H4 (cell line): Measurements from ENCODE around the gene IFNGR2. TPM values are rescaled to one million over a fixed set of nuclear protein-coding genes. Genes with fewer than 3 reads are reported as not detected.
A peak's percentile ranks its signal among the peaks of the same experiment; 100 is the strongest.
"Not testable (repeated sequence)": the region's sequence is repeated elsewhere in the genome, so short reads cannot be mapped to it uniquely, and the experiment has no call there.

Experiments used
- DNase-seq: peaks from one replicate; pipeline ENCODE4 v3.0.0-alpha.2; 2015; ENCODE audit warnings: low spot score
- total RNA-seq: library from RNA; depleted of rRNA; stranded (reverse); fragments of >200 nt; shearing (Covaris generic); gene quantifications from 2 replicates; pipeline ENCODE4 v1.2.3, GENCODE V29; 2014

IFNGR2 gene
- total RNA-seq, 1 experiment from 2014 or later: 103 TPM

DNA sequence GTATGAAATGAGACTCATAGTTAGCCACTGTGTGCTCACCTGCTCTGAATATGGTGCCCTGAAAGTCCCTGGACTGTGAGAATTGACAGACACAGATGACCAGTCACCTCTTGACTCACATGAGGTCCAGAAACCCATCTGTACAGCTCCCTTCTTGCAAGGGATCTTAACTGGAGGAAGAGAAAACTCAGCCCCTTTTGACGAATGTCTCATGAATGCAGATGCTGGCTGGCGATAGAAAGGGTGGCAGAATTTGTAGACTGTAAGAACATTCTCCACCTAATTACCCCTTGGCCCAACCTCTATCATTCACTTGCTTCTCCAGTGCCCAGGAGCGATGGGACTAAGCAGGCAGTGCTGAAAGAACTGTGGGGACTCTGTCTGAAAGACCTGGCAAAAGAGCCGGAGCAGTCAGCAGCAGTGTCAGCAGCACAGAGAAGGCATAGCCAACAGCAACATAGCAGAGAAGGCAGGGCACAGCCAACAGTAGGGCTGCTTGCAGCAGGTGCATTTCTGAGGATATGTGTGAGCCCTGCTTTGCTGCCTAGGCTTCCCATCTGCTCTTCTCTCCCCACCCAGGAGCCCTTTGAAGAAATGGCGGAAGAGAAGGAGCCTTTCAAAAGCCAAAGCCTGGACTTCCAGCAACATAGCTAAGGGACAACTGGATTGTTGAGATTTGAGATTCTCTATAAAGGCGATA is 25.8 kb upstream of the IFNGR2 start:
- DNase-seq: no peak

DNA sequence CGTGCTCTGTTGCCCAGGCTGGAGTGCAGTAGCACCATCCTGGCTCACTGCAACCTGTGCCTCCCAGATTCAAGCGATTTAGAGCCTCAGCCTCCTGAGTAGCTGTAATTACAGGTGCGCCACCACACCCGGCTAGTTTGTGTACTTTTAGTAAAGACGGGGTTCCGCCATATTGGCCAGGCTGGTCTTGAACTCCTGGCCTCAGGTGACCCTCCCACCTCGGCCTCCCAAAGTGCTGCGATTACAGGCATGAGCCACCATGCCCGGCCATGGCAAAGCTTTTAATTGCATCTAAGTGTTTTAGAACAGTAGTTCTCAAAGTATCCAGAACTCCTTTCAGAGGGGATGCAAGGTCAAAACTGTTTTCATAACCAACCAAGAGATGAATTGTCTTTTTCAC is 25.1 kb upstream of the IFNGR2 start:
- DNase-seq: no peak

DNA sequence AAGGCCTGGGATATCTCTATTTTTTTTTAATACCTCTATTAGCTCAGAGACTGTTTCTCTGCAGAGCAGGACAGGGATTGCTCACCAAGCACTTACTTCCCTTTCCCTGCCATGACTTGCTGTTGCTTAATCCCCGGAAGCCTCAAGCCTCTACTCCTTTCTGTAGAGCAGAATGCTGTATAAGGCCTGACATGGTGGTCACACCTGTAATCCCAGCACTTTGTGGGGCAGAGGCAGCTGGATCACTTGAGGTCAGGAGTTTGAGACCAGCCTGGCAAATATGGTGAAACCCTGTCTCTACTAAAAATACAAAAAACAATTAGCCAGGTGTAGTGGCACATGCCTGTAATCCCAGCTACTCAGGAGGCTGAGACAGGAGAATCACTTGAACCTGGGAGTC is 23.3 kb upstream of the IFNGR2 start:
- peak; percentile 72 for DNase-seq

DNA sequence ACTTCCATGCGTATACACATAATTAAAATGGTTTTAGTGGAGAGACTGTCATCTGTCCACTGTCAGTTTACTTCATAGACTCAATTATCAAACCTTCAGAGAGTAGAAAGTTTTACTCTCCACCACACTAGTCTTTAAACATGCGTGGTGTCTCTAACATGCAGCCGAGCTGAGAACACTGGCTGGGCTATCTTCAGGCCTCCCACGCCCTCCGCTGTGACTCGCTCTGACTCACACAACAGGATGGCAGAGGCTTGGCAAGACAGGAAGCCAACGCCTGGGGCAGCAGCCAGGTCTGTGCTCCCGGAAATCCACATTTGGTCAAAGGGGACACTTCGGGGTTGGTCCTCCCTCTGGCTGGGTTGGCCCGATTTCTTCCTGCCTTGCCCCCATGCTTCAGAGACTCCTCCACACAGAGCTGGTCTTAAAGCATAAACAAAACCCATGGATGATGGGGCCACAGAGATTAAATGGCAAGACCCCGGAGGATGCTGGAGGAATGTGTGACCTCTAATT is 22.7 kb upstream of the IFNGR2 start:
- DNase-seq: peak; percentile 99

DNA sequence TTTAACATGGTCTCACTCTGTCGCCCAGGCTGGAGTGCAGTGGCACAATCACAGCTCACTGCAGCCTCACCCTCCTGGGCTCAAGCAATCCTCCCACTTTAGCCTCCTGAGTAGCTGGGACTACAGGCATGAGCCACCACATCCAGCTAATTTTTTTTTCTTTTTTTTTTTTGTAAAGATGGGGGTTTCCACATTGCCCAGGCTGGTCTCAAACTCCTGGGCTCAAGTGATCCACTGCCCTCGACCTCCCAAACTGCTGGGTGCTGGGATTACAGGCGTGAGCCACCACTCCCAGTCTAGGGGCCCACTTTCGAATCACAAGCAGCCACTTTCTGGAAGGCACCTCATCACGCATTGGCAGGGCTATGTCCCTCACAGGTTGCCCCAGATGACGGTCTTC is 21.8 kb upstream of the IFNGR2 start:
- not testable (repeated sequence) for DNase-seq

DNA sequence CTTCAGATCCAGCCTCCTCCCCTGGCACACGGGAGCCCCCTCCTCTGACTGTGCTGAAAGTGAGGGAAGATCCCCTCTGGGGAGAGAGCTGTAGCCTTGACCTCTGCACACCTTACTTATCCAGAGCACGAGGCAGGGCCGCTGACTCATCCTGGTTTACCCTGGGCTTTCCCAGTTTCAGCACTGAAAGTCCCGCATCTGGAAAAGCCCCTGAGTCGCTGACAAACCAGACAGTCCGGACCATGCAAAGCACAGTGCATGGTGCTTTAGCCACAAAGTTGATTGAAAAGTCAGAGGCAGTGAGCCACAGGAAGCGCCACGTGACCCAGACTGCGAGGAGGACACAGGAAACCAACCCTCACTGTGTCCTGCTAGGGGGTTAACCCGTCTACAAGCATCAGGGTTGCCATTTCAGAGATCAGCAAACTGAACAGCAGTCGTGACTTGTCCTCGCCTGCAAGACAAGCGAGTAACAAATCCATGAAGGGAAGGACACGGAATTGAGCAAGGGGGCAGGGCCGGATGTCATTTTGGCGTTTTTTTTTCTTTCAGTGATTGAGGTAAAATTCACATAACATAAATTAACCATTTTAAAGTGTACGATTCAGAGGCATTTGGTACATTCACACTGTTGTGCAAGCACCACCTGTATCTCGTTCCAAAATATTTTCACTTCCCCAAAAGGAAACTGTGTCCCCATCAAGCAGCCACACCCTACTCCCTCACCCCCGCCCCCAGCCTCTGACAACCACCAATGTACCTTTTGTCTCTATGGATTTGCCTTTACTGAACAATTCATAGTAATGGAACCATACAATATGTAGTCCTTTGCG is 19.9 kb upstream of the IFNGR2 start:
- DNase-seq: peak; percentile 87

DNA sequence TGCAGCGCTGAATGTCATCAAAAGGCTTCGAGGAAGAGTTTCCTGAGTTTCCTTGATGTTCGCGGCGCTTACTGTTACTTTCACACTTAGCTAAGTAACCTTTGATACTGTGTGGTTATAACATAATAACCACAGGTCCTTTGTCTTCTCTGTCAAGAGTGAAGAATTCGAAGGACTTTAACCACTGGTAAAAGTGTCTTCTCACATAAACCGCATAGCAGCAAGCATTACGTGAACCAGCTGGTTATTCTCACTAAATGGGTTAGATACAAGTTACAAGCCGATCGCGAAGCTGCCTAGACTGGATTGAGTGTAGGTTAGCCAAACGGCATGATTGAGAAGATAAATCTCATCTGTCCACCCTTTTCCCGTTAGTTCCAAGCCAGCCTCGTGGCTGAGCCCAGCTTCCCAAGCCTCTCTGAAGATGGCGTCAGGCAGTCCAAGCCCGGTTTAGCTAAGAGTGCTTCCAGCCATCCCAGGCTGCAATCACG is 18.3 kb upstream of the IFNGR2 start:
- DNase-seq: no peak

DNA sequence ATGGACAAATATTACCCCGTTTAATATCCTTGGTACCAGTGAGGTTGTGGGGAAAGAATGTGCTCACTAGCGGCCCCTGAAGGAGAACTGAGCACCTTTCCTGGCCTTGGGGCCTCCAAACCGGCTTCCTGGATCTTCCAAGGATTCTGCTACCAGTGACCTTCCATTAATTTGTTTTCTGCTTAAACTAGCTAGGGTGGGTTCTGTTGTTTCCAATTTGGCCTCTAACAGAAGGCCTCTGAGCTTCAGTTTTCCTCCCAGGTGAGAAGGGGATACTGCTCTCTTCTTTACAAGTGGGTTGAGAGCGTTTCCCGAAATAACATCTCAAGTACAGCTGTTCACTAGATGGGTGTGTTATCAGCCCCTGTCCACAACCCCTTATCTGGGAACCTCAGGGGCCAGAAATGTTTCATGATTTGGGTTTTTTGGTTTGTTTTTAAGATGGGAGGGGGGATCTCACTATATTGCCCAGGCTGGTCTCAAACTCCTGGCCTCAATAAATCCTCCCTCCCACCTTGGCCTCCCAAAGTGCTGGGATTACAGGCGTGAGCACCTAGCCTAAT is 16.9 kb upstream of the IFNGR2 start:
- no peak for DNase-seq

DNA sequence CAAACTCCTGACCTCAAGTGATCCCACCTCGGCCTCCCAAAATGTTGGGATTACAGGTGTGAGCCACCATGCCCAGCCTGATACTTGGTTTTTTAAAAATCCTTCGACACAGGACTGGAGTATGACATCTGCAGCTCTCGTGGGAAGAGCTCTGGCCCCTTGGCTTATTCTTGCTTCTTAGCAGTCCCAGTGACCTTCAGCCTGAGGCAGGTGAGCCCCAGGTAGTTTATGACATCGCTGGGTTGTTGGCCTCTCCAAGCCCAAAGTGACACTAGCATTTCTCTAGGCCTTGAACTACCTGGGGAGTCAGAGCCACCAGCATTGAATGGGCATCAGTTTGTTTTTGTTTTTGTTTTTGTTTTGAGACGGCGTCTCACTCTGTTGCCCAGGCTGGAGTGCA is 15.9 kb upstream of the IFNGR2 start:
- DNase-seq: no peak

DNA sequence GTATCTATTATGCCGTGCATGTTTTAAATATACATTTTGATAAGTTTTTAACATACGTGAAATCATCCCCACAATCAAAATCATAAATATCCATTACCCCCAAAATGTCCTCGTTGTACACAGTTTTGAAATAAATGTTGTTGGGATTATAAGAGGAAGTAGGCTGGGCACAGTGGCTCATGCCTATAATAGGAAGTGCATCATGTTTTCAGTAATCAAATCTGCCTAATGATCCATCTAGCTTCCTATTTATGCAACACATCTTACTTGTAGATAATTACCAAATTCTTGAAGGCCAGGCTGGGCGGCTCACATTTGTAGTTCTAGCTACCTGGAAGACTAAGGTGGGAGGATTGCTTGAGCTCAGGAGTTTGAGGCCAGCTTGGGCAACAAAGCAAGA is 15.0 kb upstream of the IFNGR2 start:
- DNase-seq: no peak

DNA sequence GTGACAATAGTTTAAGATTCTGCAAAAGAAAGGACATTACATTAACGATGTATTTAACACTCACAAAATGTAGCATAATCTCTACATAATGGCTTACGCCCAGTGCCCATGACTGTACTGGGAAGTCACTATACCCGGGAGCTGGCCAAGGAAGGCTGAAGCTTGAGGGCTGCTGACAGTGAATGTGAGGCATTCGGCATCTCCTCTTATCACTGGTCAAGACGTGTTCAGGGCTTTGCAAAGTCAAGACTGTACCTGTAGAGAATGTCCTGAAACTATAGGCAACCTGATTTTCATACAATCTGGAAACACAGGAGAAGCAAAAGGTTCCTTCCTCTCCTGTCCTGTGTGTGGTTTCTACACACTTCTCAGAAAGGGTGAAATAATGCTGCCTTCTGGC is 12.7 kb upstream of the IFNGR2 start:
- DNase-seq: no peak

DNA sequence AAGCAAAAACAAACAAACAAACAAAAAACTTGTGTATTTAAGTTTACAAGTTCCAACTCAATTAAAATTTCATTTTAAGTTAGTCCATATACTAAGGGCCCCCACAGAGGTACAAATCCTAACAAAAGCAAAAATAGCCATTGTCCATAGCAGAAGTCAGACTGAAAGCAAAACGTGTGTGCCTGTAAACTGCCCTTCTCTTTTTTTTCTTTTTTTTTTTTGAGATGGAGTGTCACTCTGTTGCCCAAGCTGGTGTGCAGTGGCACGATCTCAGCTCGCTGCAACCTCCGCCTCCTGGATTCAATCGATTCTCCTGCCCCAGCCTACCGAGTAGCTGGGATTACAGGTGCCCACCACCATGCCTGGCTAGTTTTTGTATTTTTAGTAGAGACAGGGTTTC is 11.6 kb upstream of the IFNGR2 start:
- DNase-seq: no peak

DNA sequence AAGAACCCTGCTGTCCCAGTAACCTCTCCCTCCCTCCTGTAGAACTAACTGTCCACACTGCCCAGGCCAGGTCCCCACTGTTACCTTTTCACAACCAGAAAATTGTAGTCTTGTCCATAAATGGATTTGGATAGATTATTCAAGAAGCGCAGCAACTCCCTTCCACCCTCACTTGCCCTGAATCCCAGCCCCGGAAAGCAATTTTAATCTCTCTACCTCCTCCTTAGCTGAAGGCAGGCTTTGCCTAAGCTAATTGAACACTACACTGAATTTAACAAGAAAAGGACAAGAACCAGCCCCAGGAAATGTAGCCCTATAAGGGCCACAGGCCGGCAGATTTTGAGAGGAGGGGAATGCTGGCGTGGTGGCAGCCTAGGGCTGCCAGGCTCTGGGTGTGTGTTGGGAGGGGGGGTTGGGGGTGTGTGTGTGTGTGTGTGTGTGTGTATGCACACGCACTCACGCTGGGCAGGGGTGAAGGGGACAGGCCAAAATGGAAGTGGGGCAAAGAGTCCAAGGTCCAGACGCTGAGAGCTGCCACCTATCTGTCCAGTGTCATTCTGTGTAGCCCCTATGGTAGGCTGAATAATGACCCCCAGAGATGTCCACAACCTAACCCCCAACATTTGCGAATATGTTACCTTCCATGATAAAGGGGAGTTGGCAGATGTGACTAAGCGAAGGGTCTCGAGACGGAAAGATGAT is 10.8 kb upstream of the IFNGR2 start:
- no peak for DNase-seq

DNA sequence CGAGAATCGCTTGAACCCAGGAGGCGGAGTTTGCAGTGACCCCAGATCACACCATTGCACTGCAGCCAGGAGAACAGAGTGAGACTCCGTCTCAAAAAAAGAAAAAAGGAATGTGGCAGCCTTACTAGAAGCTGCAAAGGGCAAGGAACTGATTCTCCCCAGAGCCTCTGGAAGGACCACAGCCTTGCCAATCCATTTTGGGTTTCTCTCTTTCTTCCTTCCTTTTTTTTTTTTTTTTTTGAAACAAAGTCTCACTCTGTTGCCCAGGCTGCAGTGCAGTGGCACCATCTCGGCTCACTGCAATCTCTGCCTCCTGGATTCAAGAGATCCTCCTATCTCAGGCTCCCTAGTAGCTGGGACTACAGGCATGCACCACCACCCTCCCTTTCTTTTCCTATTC is 9.9 kb upstream of the IFNGR2 start:
- no peak for DNase-seq

DNA sequence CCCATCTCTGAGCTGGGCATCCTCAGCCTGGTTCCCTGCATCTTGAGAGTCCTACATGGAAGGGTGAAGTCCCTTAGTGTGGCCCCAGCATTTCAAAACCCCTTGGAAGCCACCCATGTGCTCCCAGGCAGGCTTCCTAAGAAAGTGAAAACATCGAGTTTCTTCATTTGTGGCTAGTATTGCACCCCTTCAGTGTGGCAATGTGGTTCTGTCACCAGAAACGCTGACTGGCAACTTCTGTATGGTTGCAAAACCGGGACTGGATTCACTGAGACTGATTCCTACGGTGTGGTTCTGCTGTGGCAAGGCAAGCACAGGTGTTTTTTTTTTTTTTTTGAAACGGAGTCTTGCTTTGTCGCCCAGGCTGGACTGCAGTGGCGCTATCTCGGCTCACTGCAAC is 9.0 kb upstream of the IFNGR2 start:
- no peak for DNase-seq

DNA sequence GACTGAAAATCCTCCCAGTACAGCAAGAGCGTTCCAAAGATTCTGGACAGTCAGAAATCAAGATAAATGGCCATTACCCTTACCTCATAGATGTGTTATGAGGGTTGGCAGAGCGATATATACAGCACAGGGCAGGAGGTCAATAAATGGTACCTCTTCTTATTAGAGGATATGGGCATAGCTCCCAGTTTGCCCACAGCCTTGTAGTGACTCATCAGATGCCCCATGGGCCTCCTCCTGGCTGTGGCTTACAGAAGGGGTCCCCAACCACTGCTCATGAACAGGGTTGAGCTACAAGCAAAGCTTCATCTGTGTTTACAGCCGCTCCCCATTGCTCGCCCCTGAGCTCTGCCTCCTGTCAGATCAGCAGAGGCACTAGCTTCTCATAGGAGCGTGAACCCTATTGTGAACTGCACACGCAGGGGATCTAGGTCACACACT is 7.3 kb upstream of the IFNGR2 start:
- peak; percentile 90 for DNase-seq

DNA sequence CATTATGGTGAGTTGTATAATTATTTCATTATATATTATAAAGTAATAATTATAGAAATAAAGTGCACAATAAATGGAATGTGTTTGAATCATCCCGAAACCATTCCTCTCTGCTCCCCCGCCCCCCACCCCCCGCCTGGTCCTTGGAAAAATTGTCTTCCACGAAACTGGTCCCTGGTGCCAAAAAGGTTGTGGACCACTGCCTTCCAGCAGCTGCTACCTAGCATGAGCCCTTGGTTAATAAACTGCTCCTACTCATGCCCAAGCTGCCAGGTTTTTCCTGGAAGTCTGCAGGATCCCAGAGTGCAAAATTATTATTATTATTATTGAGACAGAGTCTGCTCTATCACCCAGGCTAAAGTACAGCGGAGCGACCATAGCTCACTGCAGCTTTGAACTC is 6.8 kb upstream of the IFNGR2 start:
- no peak for DNase-seq

DNA sequence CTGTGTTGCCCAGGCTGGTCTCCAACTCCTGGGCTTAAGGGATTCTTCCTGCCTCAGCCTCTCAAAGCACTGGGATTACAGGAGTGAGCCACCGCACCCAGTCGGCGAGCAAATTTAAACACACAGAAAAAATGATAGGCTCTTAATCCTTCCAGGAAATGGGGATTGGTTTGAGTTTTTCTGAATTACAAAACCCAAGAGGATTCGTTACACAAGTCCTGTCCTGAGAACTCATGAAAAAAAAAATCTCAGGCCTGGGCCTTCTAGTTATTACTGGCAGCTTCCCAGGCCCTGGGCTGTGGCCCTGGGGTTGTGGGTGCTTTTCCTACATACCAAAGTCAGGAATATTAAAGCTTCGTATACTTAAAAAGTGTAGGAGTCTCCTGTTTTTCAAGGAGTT is 6.3 kb upstream of the IFNGR2 start:
- DNase-seq: peak; percentile 85

DNA sequence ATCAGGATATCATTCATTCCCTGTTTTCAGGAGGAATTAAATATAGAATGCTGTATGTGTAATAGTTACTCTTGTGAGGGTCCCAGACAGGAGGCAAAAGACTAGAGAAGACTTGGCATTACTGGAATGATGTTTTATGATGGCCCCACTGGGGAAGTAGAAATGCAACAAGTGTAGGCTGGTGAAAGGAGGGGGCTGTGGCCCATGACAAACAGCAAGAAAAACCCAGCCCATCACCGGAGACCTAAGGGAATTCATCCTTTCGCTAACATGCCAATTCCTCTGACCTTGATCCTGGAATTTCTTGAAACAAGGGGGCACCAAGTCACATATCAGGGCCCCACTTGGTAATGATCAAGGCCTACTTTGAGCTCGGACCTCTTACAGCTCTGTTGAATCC is 5.5 kb upstream of the IFNGR2 start:
- DNase-seq: no peak

DNA sequence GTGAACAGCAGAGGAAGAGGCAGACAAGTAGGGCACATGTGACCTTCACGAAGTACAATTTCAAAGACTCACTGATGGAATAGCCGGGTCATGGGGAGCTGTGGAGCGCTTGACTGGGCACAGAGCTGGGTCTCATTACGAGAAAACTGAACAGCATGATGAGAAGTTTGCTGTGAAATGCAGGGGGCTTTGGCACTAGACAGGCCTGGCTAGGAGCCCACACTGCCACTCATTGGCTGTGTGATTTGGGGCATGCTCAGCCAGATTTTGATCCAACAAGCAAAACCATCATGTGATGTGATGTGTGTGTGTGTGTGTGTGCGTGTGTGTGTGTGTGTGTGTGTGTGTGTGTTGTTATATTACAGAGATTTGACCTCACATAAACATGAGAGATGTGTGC is 4.9 kb upstream of the IFNGR2 start:
- DNase-seq: no peak

DNA sequence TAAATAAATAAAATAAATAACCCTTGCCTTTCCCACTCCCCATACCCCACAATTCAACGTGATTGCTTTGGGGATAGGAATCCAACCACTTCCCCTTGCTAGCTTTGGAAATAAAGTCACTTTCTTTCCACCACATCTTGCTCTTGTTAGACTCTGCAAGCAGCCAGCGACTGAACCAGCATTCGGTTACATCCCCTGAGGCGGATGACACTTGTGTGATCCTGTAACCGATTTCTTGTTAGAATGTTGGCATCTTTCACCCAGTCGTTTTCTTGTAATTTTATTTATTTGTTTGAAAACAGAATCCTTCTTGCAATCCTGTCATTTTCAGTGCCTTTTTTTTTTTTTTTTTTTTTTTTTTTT is 1.6 kb upstream of the IFNGR2 start:
- no peak for DNase-seq
